C4-2B (cell line): ENCODE results near the gene VARS1.
"Not testable (repeated sequence)": the region's sequence is repeated elsewhere in the genome, so short reads cannot be mapped to it uniquely, and the experiment has no call there.

Experiments
- ZFX ChIP-seq: fragments of 450-650 bp; IDR thresholded peaks from 2 replicates; pipeline ENCODE4 v1.6.1; 2017
- TF ChIP-seq, protein P1 (sequence below): fragments of 450-650 bp; conservative IDR thresholded peaks from 2 replicates; pipeline ENCODE4 v1.5.1; 2017; ENCODE audit warnings: mild to moderate bottlenecking

- TF ChIP-seq, protein P1, sequence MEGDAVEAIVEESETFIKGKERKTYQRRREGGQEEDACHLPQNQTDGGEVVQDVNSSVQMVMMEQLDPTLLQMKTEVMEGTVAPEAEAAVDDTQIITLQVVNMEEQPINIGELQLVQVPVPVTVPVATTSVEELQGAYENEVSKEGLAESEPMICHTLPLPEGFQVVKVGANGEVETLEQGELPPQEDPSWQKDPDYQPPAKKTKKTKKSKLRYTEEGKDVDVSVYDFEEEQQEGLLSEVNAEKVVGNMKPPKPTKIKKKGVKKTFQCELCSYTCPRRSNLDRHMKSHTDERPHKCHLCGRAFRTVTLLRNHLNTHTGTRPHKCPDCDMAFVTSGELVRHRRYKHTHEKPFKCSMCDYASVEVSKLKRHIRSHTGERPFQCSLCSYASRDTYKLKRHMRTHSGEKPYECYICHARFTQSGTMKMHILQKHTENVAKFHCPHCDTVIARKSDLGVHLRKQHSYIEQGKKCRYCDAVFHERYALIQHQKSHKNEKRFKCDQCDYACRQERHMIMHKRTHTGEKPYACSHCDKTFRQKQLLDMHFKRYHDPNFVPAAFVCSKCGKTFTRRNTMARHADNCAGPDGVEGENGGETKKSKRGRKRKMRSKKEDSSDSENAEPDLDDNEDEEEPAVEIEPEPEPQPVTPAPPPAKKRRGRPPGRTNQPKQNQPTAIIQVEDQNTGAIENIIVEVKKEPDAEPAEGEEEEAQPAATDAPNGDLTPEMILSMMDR: not testable (repeated sequence)
- not testable (repeated sequence) for TF ChIP-seq ZFX
Measured at GRCh38 chr6:31817929-31818511, 22.5 kb upstream of the VARS1 start.
